Left ventricle myocardium inferior (tissue), 1 donor: ENCODE data around the gene ENDOU. TPM values are rescaled to one million over a fixed set of nuclear protein-coding genes. Genes with fewer than 3 reads are reported as not detected.
A peak's percentile ranks its signal among the peaks of the same experiment; 100 is the strongest.

ENCODE experiments used
- DNase-seq: peaks from one replicate; pipeline ENCODE4 v3.0.0-alpha.2; 2020
- H3K27ac ChIP-seq: fragments of 200-600 bp; replicated peaks from 2 replicates; pipeline ENCODE4 v1.8.0; 2021
- H3K27me3 ChIP-seq: fragments of 200-600 bp; 2 replicates; pipeline ENCODE4 v1.8.0; 2021; ENCODE audit warnings: low read depth
- H3K36me3 ChIP-seq: fragments of 200-600 bp; 2 replicates; pipeline ENCODE4 v1.8.0; 2021
- H3K4me1 ChIP-seq: fragments of 200-600 bp; 2 replicates; pipeline ENCODE4 v1.8.0; 2021
- H3K4me3 ChIP-seq: fragments of 200-600 bp; 2 replicates; pipeline ENCODE4 v1.8.0; 2021; ENCODE audit warnings: mild to moderate bottlenecking, moderate library complexity
- H3K9me3 ChIP-seq: fragments of 200-600 bp; replicated peaks from 2 replicates; pipeline ENCODE4 v1.8.0; 2021
- intact Hi-C: fragments of 100-400 bp; cut with micrococcal nuclease; formaldehyde crosslinking; loops from one replicate; pipeline ENCODE4 v1.11.0; 2022
- total RNA-seq: library from RNA; stranded (reverse); fragmentation: NEBNext Ultra II Directional; extraction: Animal tissue kit (Norgen Biotek cat#: 25700); gene quantifications from one replicate; pipeline ENCODE4 v1.2.1, GENCODE V29; 2021
- TF ChIP-seq, protein P1 (sequence below): fragments of 200-600 bp; IDR thresholded peaks from 2 replicates; pipeline ENCODE4 v1.8.0; 2021; ENCODE audit warnings: antibody characterized with exemption, mild to moderate bottlenecking, borderline replicate concordance
- donor health status: DM: no; HTN: yes; CAD: no; lungs with severe emphysema.

ENDOU gene
- total RNA-seq, 1 donor from 2014 or later: 0.49 TPM

DNA sequence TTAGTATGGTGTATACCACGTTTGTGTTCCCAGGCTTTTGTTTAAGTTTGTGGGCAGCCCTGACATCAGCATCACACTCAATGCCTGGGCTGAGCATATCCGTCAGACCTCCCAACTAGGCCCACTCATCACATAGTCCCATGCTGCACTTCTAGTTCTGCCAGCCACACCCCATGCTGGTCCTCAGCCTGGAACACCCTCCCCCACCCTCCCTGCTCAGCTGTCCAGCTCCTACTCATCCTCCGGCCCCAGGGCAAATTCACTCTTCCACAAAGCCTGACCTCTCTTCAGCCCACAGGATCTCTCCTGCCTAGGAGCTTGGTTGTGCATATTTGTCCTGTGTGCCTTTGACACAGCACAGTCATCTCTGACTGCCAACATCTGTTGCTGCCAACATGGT lies 3.9 kb upstream of the ENDOU start:
- no peaks in the 10 kb centered on the region for H3K36me3 ChIP-seq
- H3K27me3 ChIP-seq: no peaks in the 10 kb centered on the region
- peak overlapping the region; percentile 63 for H3K27ac ChIP-seq
- no peaks in the 10 kb centered on the region for H3K9me3 ChIP-seq
- no peak overlapping the region for H3K4me3 ChIP-seq
- intact Hi-C loops: no loop called here
- TF ChIP-seq, protein P1, sequence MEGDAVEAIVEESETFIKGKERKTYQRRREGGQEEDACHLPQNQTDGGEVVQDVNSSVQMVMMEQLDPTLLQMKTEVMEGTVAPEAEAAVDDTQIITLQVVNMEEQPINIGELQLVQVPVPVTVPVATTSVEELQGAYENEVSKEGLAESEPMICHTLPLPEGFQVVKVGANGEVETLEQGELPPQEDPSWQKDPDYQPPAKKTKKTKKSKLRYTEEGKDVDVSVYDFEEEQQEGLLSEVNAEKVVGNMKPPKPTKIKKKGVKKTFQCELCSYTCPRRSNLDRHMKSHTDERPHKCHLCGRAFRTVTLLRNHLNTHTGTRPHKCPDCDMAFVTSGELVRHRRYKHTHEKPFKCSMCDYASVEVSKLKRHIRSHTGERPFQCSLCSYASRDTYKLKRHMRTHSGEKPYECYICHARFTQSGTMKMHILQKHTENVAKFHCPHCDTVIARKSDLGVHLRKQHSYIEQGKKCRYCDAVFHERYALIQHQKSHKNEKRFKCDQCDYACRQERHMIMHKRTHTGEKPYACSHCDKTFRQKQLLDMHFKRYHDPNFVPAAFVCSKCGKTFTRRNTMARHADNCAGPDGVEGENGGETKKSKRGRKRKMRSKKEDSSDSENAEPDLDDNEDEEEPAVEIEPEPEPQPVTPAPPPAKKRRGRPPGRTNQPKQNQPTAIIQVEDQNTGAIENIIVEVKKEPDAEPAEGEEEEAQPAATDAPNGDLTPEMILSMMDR: no peak
- no peak for DNase-seq
- H3K4me1 ChIP-seq: peaks cover 55% of the 10 kb centered on the region

DNA sequence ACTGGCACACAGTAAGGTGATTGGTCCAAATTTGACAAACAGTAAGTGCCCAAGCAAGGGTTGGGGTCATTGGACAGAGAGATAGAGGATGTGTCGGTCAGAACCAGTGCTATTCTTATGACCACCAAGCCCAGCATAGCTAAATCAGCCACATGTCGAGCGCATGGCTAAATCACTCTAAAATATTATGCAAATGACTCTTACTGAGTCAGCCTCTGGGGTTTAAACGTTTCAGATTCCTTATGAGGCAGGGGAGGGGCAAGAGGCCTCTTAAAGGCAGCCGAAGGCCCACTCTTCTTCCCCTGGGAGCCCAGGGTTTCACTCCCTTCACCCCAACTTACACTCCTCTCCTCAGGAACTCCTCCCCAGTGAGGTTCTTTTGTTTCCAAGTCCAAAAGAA lies 603 bp upstream of the ENDOU start:
- Histone ChIP-seq H3K27ac (no peak overlapping the region), H3K36me3 (no peaks in the 10 kb centered on the region), H3K4me3 (no peak overlapping the region), H3K9me3 (no peaks in the 10 kb centered on the region), H3K4me1 (peaks cover 29% of the 10 kb centered on the region), H3K27me3 (no peaks in the 10 kb centered on the region)
- no peak for DNase-seq
- TF ChIP-seq, protein P1: no peak
- intact Hi-C loops: no loop called here

DNA sequence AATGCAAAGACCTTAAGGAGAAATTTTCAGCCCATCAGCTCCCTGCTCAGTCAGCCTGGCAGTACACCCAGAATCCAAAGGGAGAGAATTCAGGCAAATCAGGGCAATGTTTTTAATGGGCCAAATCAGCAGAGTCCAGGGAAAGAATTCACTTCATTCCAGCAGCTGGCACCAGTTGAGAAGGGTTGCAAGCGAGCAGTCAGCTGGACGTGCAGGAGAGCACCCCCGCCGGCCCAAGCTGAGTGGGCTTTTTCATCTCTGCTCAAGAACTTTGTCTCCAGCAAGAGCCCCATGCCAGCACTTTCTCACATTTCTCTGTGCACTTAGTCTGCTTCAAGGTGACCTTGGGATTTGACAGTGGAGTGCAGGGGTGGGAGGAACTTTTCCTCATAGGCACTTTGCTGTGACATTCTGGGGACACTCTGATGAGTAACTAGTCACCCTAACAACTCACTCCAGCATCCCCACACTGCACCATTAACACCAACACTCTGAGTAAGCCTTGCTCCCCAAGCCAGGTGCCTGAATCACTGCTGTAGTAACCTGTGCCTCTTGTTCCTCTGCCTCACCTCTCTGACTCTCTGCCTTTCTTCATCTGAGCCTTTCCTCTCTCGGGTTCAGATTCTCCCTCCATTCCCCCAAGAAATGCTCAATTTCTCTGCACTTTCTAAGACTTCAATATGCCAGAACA lies 2.2 kb downstream of the ENDOU start:
- TF ChIP-seq, protein P1: no peak
- Histone ChIP-seq H3K36me3 (no peaks in the 10 kb centered on the region), H3K27me3 (no peaks in the 10 kb centered on the region), H3K4me3 (no peak overlapping the region), H3K4me1 (peaks cover 17% of the 10 kb centered on the region), H3K27ac (no peak overlapping the region), H3K9me3 (no peaks in the 10 kb centered on the region)
- DNase-seq: no peak
- intact Hi-C loops: no loop called here

DNA sequence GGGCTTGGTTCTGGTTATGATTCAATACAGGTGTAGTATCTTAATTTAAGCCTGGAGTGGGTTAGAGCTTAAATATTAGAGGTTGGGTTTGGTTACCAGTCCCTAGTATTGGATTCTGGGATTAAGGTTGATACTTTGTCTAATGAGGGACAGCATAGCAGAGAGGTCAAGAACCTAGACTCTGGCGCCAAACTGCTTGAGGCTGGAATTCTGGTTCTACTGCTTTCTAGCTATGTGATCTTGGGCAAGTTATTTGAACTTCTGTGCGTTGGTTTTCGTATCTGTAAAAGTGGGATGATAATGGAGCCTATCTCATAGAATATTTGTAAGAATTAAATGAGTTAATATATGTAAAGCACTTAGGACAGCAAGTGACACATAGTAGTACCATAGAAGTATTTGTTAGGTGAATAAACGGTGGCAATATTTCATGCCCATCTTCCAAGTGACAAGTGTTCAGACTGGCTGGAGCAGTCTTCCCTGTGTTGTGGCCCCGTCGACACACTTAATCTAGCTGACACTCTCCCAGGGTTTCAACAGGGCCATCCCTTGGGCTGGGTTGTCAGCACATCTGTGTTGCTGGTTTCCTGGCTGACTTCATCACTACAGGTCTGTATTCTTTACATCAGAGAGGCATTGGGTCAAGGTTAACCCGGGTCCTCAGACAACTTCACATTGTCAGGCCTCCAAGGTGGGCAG lies 3.0 kb downstream of the ENDOU start:
- Histone ChIP-seq H3K36me3 (no peaks in the 10 kb centered on the region), H3K9me3 (no peaks in the 10 kb centered on the region), H3K4me1 (peaks cover 24% of the 10 kb centered on the region), H3K27me3 (no peaks in the 10 kb centered on the region), H3K4me3 (no peak overlapping the region), H3K27ac (no peak overlapping the region)
- TF ChIP-seq, protein P1: no peak
- intact Hi-C loops: no loop called here
- no peak for DNase-seq

DNA sequence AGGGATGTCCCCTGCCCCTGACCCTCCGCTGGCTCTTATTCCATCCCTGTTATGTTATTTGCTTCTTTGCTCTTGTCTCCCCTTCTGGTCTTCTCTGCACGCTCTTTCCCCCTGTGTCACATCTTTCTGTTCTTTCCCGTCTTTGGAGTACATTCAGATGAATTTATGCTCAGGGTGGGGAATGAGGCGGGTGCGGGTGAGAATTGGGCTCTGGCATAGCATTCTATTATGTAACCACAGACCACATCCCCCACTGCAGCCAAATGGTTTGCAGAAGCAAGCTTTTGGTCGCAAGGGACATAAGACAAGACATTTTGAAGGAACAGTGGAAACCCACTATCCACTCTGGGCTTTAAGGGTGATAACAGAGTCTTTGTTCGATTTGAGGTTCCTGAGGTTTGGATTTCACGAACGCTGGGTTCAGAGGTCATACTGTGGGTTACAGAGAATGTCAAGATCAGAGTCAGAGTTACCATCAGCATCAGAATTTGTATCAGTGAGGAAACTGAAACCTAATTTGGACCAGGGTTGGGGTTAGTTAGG lies 3.8 kb downstream of the ENDOU start:
- H3K4me1 ChIP-seq: peaks cover 32% of the 10 kb centered on the region
- TF ChIP-seq, protein P1: no peak
- H3K27me3 ChIP-seq: no peaks in the 10 kb centered on the region
- intact Hi-C loops: no loop called here
- H3K4me3 ChIP-seq: no peak overlapping the region
- DNase-seq: no peak
- no peak overlapping the region for H3K27ac ChIP-seq
- H3K9me3 ChIP-seq: no peaks in the 10 kb centered on the region
- no peaks in the 10 kb centered on the region for H3K36me3 ChIP-seq
